Endodermal cell (in vitro differentiated cells): ENCODE data around the gene DOCK4. TPM values are rescaled to one million over a fixed set of nuclear protein-coding genes. Genes with fewer than 3 reads are reported as not detected.

Experiments used
- DNase-seq: peaks from one replicate; pipeline ENCODE4 v3.0.0-alpha.2; 2017
- H3K27ac ChIP-seq: 2 replicates; pipeline ENCODE4 v1.5.1; 2013; ENCODE audit warnings: mild to moderate bottlenecking, low read depth, low read length, moderate library complexity
- H3K27me3 ChIP-seq: 2 replicates; pipeline ENCODE4 v1.6.1; 2013; ENCODE audit warnings: mild to moderate bottlenecking, low read length, moderate library complexity; ENCODE audit not compliant: insufficient read depth, control insufficient read depth, poor library complexity, severe bottlenecking
- H3K36me3 ChIP-seq: 2 replicates; pipeline ENCODE4 v1.7.0; 2013; ENCODE audit warnings: mild to moderate bottlenecking, low read length, moderate library complexity; ENCODE audit not compliant: control insufficient read depth, insufficient read depth
- H3K4me1 ChIP-seq: one replicate; pipeline ENCODE4 v1.7.0; 2013; ENCODE audit warnings: low read length; ENCODE audit not compliant: control insufficient read depth, insufficient read depth
- H3K4me3 ChIP-seq: 2 replicates; pipeline ENCODE4 v1.5.1; 2013; ENCODE audit warnings: mild to moderate bottlenecking, low read length, moderate library complexity
- H3K9ac ChIP-seq: 2 replicates; pipeline ENCODE4 v1.6.1; 2013; ENCODE audit warnings: mild to moderate bottlenecking, low read length, moderate library complexity; ENCODE audit not compliant: poor library complexity, severe bottlenecking; ENCODE audit errors: extremely low read depth
- H3K9me3 ChIP-seq: 2 replicates; pipeline ENCODE4 v1.6.1; 2013; ENCODE audit warnings: mild to moderate bottlenecking, low read length, moderate library complexity; ENCODE audit not compliant: control insufficient read depth
- H3K27ac Mint-ChIP-seq: 2 replicates; pipeline ENCODE4 v1.8.0; 2020; ENCODE audit warnings: mixed read lengths
- H3K27me3 Mint-ChIP-seq: 2 replicates; pipeline ENCODE4 v1.8.0; 2021; ENCODE audit warnings: mild to moderate bottlenecking, mixed read lengths; ENCODE audit not compliant: insufficient read depth
- H3K36me3 Mint-ChIP-seq: 2 replicates; pipeline ENCODE4 v1.8.0; 2020; ENCODE audit warnings: low read depth, mixed read lengths
- H3K4me1 Mint-ChIP-seq: 2 replicates; pipeline ENCODE4 v1.8.0; 2020; ENCODE audit warnings: mixed read lengths
- H3K4me3 Mint-ChIP-seq: 2 replicates; pipeline ENCODE4 v1.8.0; 2020; ENCODE audit warnings: mild to moderate bottlenecking, moderate library complexity, mixed read lengths
- H3K9me3 Mint-ChIP-seq: 2 replicates; pipeline ENCODE4 v1.8.0; 2020; ENCODE audit warnings: mild to moderate bottlenecking, mixed read lengths
- CTCF ChIP-seq: fragments of 200-600 bp; sonication (generic); conservative IDR thresholded peaks from 2 replicates; pipeline ENCODE4 v1.5.0; 2021; ENCODE audit warnings: antibody characterized with exemption, mild to moderate bottlenecking
- WGBS, 2 experiments: methylation state at CpG; one replicate each; pipeline versions ENCODE4 v1.1.5 to v1.1.7; 2013; ENCODE audit warnings: missing lambda C conversion rate in 2 of 2, mixed read lengths in 1 of 2; ENCODE audit not compliant: insufficient coverage in 1 of 2, insufficient read length in 1 of 2; 5-methylcytosine and 5-hydroxymethylcytosine counted together
- total RNA-seq, 2 donors: library from RNA; stranded (reverse); fragmentation: NEBNext Ultra II Directional in 1 of 2; extraction: Animal tissue kit (Norgen Biotek cat#: 25700) in 1 of 2; gene quantifications; 2 replicates in 1 of 2; 3 replicates in 1 of 2; pipeline ENCODE4 v1.2.1, GENCODE V29; 2021

The DOCK4 gene
- total RNA-seq, 2 donors from 2014 or later: 11.2 to 15.3 TPM

DNA sequence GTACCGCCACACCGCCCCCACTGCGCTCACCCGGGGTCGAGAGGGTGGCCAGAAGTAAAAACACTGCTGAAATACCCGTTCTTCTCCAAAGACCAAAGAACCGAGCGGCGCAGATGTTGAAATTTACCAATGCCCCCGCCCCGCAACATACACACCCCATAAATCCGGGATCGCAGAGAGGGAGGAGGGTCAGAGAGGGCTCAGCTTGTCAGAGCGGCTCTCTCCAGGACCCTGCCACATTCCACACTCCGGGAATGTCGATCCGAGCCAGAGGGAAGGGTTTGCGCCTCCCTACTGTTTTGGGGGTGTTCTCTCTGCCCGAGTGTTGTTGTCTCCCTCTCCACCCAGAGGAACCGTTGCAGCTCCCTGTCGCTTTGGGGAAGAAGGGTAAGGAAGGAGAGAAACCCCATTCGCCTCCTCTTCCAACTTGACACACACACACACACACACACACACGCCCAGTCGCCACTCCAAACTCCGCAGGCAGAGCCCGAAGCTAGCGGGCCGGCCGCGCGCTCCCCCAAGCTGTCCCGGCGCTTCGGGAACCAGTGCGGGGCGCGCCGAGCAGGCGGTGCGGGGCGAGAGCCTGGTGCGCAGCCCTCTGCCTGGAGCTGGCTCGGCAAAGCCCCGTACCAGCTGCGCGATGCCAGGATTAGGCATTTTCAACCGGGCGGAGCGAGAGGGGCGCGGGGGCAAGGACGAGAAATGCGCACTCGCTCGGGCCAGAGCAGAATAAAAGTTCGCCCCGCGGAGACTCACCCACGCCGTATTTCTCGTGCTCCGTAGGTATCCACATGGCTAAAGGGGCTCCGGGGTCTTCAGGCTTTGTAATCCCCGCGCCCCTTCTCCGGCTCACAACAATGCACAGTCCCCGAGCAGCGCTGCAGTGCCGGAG lies 609 bp downstream of the DOCK4 start:
- Histone ChIP-seq H3K4me1 (no peaks in the 10 kb centered on the region), H3K9ac (peak overlapping the region; percentile 78), H3K36me3 (no peaks in the 10 kb centered on the region), H3K27ac (peak overlapping the region; percentile 93), H3K9me3 (no peaks in the 10 kb centered on the region), H3K4me3 (peak overlapping the region; percentile 98), H3K27me3 (no peaks in the 10 kb centered on the region)
- peak overlapping the region; percentile 32 for H3K27ac Mint-ChIP-seq
- DNase-seq: peak; percentile 89
- peaks cover 25% of the 10 kb centered on the region for H3K4me1 Mint-ChIP-seq
- peak overlapping the region; percentile 93 for H3K4me3 Mint-ChIP-seq
- no peaks in the 10 kb centered on the region for H3K36me3 Mint-ChIP-seq
- 0% methylated on average over 19 to 69 of the region's 69 CpGs for WGBS, 2 experiments
- peaks cover 2% of the 10 kb centered on the region for H3K9me3 Mint-ChIP-seq
- no peaks in the 10 kb centered on the region for H3K27me3 Mint-ChIP-seq
- TF ChIP-seq CTCF: no peak

DNA sequence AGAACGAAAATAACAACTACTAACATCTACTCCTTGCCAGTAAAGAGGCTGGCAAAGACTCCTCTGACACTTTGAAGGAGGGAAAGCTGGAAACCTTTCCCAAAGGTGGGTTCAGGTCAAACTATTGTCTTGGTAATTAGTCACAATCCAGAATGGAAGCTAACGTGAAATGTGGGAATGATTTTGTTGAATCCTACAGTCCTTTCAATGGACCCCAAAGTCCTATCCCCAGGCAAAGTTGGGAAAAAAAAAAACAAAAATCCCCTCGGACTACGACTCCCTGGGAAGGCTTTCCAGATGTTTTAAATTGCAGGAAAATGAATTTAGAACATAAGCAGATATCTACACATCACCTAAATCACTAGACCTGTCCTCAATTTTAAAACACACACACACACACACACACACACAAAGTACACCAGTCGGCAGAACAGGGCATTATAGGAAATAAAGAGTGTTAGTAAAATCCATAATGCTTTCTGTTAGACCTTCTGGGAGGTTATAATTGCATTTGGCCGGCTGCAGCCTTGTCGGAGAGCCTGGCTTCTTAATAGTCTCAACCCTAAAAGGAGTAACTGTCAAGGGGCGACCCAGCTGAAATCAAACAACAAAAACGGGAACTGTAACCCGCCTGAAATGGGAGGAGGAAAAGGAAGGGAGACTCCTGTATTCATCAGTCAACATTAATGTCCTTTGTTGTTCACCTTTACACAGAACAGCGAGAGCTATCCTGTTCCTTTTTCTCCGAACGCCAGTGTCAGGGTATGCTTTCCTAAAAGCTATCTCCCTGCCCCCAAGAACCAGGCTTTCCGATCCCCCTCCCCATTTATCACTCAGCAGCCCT lies 1.5 kb downstream of the DOCK4 start:
- Mint-ChIP-seq H3K27me3 (no peaks in the 10 kb centered on the region), H3K27ac (peak overlapping the region; percentile 32), H3K36me3 (no peaks in the 10 kb centered on the region), H3K4me3 (peak overlapping the region; percentile 93), H3K4me1 (peaks cover 24% of the 10 kb centered on the region), H3K9me3 (peaks cover 2% of the 10 kb centered on the region)
- TF ChIP-seq CTCF: no peak
- Histone ChIP-seq H3K36me3 (no peaks in the 10 kb centered on the region), H3K9me3 (no peaks in the 10 kb centered on the region), H3K4me3 (peak overlapping the region; percentile 98), H3K27me3 (no peaks in the 10 kb centered on the region), H3K27ac (peak overlapping the region; percentile 93), H3K9ac (peak overlapping the region; percentile 78), H3K4me1 (no peaks in the 10 kb centered on the region)
- DNase-seq: no peak
- WGBS, 2 experiments: 0 to 1% methylated on average over 10 to 14 of the region's 14 CpGs

DNA sequence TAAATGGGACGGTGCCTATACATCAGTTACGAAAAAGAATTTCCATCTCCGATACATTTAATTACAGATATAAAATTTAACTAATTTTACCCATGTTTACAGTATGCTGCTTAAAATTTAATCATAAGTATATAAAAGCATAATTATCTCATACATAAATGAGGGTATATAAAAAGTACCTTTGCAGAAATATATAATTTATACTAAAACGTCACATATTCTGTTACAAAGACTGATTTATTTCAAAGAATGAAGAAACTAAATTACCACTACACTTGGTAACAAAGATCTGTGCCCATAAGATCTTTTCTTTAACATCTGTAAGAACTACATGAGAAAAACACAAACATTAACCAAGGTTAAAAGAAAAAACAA lies 2.8 kb downstream of the DOCK4 start:
- H3K4me3 ChIP-seq: peak overlapping the region; percentile 98
- Mint-ChIP-seq H3K36me3 (no peaks in the 10 kb centered on the region), H3K27ac (no peak overlapping the region), H3K9me3 (peaks cover 2% of the 10 kb centered on the region), H3K4me1 (peaks cover 28% of the 10 kb centered on the region), H3K27me3 (no peaks in the 10 kb centered on the region), H3K4me3 (no peak overlapping the region)
- H3K27ac ChIP-seq: no peak overlapping the region
- H3K4me1 ChIP-seq: no peaks in the 10 kb centered on the region
- DNase-seq: no peak
- WGBS, 2 experiments: 66% methylated on average over 4 of the region's 4 CpGs; no CpG with 5 or more reads in 1 of the 2 experiments
- H3K36me3 ChIP-seq: no peaks in the 10 kb centered on the region
- no peak for TF ChIP-seq CTCF
- H3K9ac ChIP-seq: no peak overlapping the region
- no peaks in the 10 kb centered on the region for H3K27me3 ChIP-seq
- no peaks in the 10 kb centered on the region for H3K9me3 ChIP-seq
